Erythroblast (primary cell): ENCODE results near the gene ARHGAP24.

Experiments
- GATA1 ChIP-seq: IDR thresholded peaks from 2 replicates; pipeline ENCODE4 v1.6.1; 2011; ENCODE audit warnings: low read depth, mild to moderate bottlenecking, control low read depth, low read length, moderate library complexity
- POLR2A ChIP-seq: IDR thresholded peaks from 2 replicates; pipeline ENCODE4 v1.6.1; 2011; ENCODE audit warnings: mild to moderate bottlenecking, low read length

DNA sequence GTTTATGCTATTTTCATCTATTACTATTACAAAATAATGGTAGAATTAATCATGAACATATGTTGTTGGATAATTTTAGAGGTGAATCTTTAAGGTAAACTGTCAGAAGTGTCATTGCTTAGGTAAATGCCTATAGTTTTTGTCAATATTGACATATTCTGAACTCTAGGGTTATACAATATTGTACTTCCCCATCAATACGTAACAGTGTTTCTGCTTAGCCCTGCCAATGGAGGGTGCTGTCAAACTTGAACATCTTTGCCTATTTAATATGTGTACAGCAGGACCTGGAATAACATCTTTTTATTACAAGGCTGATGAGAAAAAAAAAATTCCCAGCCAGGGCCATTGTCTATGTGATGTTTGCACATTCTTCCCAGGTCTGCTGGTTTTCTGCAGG, 40.8 kb downstream of the ARHGAP24 start:
- TF ChIP-seq POLR2A (no peak), GATA1 (no peak)
